IPS-15b (cell line): ENCODE data around the gene DKC1.
"Not testable (repeated sequence)": the region's sequence is repeated elsewhere in the genome, so short reads cannot be mapped to it uniquely, and the experiment has no call there.

Experiments used
- H3K27me3 ChIP-seq: one replicate; pipeline ENCODE4 v1.6.1; 2013; ENCODE audit warnings: low read length; ENCODE audit not compliant: control insufficient read depth, insufficient read depth
- H3K36me3 ChIP-seq: one replicate; pipeline ENCODE4 v1.6.1; 2013; ENCODE audit warnings: low read length; ENCODE audit not compliant: control insufficient read depth, insufficient read depth
- H3K4me1 ChIP-seq: one replicate; pipeline ENCODE4 v1.6.1; 2013; ENCODE audit warnings: mild to moderate bottlenecking, low read length; ENCODE audit not compliant: control insufficient read depth, insufficient read depth
- H3K4me3 ChIP-seq: one replicate; pipeline ENCODE4 v1.5.1; 2013; ENCODE audit warnings: low read depth, low read length
- H3K9ac ChIP-seq: one replicate; pipeline ENCODE4 v1.6.1; 2013; ENCODE audit warnings: low read depth, mild to moderate bottlenecking, low read length
- H3K9me3 ChIP-seq: one replicate; pipeline ENCODE4 v1.6.1; 2013; ENCODE audit warnings: mild to moderate bottlenecking, low read length; ENCODE audit not compliant: control insufficient read depth, insufficient read depth

DKC1 gene

DNA sequence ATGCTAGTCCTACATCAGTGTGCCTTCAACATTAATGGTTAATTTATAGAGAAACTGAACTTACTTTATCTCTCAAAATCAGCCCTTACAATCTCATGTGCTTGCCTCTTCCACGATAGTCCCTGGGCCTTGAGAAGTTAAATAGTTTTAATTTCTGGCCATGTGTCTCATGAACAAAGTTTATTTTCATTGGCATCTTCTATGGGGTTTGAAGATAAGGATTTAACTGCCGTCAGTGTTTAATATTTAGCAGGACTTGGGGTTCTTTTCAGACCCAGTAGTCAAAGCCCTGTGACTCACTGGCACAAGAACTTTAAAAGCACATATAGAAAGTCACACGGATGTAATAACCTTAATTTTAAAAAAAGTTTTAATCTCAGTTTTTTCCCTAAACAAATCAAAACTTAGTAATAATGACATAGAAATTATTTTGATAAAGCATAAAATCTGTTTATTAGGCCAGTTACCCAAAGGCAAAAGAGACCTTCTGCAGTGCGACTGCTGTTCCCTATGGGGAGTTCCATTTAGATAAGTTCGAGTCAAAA is 52.7 kb downstream of the DKC1 start:
- Histone ChIP-seq H3K9me3 (no peaks in the 10 kb centered on the region), H3K4me1 (peaks cover 4% of the 10 kb centered on the region), H3K36me3 (no peaks in the 10 kb centered on the region), H3K27me3 (no peaks in the 10 kb centered on the region), H3K9ac (no peak overlapping the region), H3K4me3 (no peak overlapping the region)

DNA sequence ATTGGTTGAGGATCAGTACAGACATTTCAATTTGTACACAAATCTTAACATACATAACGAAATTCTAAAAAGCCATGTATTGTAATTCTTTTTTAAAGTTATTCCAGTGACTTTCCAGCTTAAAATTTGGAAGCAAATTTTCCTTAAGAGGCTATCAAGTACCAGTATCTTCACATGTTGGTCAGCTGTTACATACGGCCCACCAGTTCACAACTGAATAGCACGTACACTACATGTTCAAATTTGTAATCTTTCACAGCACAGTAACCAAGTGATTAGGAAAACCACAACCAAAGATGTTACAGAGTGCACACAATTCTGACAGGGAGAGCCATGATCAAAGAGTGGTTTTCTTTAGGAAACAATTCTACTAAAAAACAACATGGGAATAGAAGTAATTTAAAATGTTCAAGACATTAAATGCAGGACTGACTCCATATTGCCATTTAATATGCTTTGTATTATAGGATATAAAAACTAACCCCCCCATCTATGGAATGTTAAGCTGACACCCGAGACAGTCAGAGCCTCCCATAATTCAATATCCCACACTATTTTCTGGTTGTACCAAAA is 53.7 kb downstream of the DKC1 start:
- H3K4me3 ChIP-seq, H3K9ac ChIP-seq, H3K27me3 ChIP-seq, H3K36me3 ChIP-seq, H3K9me3 ChIP-seq: not testable (repeated sequence)
- peaks cover 11% of the 10 kb centered on the region for H3K4me1 ChIP-seq

DNA sequence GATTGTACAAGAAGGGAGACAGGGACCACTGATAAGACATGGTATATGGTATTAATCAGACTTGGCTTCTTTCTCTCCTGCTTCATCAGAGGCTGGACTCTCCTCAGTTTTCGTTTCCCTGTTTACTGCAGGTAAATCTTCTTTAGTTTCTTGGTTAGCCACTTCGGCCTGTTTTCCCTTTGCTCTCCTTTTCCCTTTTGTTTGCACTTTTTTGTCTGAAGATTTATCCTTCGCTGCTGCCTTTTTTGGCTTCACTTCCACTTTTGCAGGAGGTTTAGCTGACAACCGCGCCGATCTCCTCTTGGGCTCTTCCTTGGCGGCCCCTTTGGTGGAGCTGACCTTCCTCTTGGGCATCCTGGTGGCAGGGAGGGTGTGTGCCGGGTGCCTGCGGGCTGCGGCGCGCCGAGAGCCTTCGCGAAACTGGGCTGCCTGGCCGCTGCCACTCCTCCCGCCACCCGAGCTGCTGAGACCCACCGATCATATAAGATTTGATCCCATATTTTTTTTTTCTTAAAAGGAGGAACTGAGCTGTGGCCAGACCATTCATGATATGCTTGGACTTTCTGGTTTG is 54.5 kb downstream of the DKC1 start:
- H3K9ac ChIP-seq, H3K36me3 ChIP-seq, H3K9me3 ChIP-seq, H3K4me3 ChIP-seq, H3K27me3 ChIP-seq: not testable (repeated sequence)
- peaks cover 15% of the 10 kb centered on the region for H3K4me1 ChIP-seq

DNA sequence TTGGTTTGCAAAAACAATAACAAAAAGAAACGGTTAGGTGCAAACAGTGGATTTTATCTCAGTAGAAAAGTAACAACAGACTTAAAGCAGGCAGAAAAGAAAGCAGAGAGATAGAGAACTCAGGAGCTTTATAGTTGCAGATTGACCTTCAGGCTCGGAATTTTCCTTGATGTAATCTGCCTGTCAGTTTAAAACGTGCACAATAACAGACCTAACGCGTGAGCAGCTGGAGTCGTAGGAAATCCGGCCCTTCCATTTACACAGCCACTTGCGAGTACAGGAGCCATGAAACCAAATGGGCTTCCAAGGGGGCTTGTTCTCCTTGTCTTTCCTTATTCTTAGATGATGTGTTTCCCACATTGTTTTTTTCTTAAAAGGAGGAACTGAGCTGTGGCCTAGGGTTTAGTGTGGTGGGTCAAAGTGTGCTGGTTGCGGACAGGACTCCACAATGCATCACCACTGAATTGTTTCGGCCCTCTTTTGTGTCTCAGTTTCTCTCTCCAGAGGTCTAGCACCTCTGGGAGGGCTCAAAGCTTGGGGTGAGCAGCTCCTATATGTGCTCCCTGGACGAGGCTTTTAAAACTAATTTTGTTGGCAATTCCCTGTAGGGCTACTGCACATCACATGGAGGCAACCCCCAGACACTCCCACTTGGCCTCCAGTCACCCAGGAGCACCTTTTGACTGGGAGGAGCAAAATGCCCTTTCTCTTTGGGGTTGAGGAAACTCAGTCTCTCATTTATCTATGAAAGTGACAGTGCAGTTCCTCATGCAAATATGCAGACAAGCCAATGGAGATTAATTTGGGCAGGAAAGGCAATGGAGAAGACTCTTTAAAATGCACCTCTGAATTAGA is 56.5 kb downstream of the DKC1 start:
- no peak overlapping the region for H3K4me3 ChIP-seq
- no peak overlapping the region for H3K9ac ChIP-seq
- H3K9me3 ChIP-seq: no peaks in the 10 kb centered on the region
- no peaks in the 10 kb centered on the region for H3K36me3 ChIP-seq
- peaks cover 17% of the 10 kb centered on the region for H3K4me1 ChIP-seq
- H3K27me3 ChIP-seq: no peaks in the 10 kb centered on the region

DNA sequence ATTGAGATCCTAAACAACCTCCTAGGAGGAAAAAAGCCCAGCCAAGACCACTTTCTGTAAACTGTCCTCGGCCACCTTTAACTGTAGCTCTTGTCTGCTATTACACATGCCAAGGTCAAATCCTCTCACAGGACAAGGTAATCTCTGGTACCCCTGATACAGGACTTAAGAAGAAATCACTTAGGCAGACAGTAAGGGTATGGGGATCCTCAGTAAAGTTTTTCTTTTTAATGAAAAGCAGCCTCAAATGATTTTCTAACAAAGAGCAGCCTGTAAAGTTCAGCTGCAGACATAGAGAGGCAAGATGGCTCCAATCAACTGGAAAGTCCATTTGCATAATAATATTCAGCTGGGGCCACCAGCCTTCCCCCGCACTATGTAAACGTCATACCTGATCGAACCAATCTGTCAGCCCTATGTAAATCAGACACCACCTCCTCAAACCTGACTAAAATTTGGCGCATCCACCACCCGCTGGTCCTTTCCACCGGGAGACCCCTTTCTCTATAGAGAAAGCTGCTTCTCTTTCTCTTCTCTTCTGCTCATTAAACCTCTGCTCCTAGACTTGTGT is 57.2 kb downstream of the DKC1 start:
- Histone ChIP-seq H3K9me3 (no peaks in the 10 kb centered on the region), H3K4me1 (peaks cover 17% of the 10 kb centered on the region), H3K27me3 (no peaks in the 10 kb centered on the region), H3K9ac (no peak overlapping the region), H3K36me3 (no peaks in the 10 kb centered on the region), H3K4me3 (no peak overlapping the region)

DNA sequence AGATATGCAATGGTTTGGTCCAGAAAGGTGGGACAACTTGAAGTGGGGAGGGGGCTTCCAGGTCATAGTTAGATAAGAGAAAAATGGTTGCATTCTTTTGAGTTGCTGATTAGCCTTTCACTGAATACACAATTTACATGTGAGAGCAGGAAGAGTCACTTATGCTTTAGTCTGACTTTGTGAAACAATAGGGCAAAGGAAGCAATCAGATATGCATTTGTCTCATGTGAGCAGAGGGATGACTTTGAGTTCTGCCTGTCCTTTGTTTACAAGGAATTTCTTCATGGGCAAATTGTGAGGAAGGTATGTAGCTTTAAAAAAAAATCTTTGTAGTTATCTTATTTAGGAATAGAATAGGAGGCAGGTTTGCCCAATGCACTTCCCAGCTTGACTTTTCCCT is 58.9 kb downstream of the DKC1 start:
- Histone ChIP-seq H3K36me3 (no peaks in the 10 kb centered on the region), H3K9me3 (no peaks in the 10 kb centered on the region), H3K9ac (no peak overlapping the region), H3K4me1 (peaks cover 17% of the 10 kb centered on the region), H3K4me3 (no peak overlapping the region), H3K27me3 (no peaks in the 10 kb centered on the region)

DNA sequence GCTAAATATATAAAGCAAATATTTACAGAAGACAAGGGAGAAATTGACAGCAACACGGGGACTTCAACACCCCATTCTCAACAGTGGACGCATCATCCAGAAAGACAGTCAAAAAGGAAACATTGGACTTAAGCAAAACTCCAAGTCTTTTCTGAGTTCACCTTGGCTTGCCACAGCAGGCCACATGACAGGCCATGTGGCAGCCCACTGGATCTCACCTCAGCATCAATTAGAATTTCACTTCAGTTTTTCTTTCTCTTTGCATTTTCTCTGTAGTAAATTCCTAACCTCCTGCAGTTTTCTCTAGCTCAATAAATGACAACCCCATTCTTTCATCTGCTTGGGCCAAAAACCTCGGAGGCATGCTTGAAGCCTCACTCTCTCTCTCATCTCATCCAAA is 59.4 kb downstream of the DKC1 start:
- Histone ChIP-seq H3K4me1 (peaks cover 17% of the 10 kb centered on the region), H3K4me3 (no peak overlapping the region), H3K36me3 (no peaks in the 10 kb centered on the region), H3K9me3 (no peaks in the 10 kb centered on the region), H3K27me3 (no peaks in the 10 kb centered on the region), H3K9ac (no peak overlapping the region)

DNA sequence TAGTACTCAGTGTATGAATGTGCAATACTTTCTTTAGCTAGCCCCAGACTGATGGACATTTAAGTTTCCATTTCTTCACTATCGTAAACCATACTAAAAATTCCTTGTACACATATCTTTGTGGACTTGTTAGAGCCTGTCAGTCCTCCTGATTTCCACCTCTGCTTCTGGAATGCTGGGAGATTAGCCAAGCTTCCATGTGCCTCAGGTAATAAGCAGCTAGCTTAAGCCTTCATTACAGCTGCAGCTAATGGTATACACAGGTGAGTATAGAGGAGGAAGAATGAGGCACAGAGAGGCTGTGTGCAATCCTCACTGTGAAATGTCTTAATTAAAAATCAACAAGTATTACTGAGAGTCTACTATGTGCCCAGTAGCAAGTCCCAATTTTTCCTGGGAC is 62.0 kb downstream of the DKC1 start:
- H3K4me1 ChIP-seq: peaks cover 15% of the 10 kb centered on the region
- no peaks in the 10 kb centered on the region for H3K36me3 ChIP-seq
- H3K27me3 ChIP-seq: no peaks in the 10 kb centered on the region
- no peak overlapping the region for H3K4me3 ChIP-seq
- no peaks in the 10 kb centered on the region for H3K9me3 ChIP-seq
- H3K9ac ChIP-seq: no peak overlapping the region

DNA sequence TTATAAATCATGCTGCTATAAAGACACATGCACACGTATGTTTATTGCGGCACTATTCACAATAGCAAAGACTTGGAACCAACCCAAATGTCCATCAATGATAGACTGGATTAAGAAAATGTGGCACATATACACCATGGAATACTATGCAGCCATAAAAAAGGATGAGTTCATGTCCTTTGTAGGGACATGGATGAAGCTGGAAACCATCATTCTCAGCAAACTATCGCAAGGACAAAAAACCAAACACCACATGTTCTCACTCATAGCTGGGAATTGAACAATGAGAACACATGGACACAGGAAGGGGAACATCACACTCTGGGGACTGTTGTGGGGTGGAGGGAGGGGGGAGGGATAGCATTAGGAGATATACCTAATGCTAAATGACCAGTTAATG is 62.9 kb downstream of the DKC1 start:
- not testable (repeated sequence) for H3K4me3 ChIP-seq, H3K9me3 ChIP-seq, H3K27me3 ChIP-seq, H3K36me3 ChIP-seq, H3K9ac ChIP-seq
- peaks cover 11% of the 10 kb centered on the region for H3K4me1 ChIP-seq
